Activated CD4-positive, alpha-beta T cell treated with anti-CD3 and anti-CD28 coated beads, Interleukin-2, amount 50 U/mL, for 4 hours (primary cell): ENCODE data around the gene TRIM75.
"Not testable (repeated sequence)": the region's sequence is repeated elsewhere in the genome, so short reads cannot be mapped to it uniquely, and the experiment has no call there.

Experiments used
- DNase-seq, 2 experiments: peaks; one replicate each; pipeline ENCODE4 v3.0.0-alpha.2; 2020

Gene TRIM75

DNA sequence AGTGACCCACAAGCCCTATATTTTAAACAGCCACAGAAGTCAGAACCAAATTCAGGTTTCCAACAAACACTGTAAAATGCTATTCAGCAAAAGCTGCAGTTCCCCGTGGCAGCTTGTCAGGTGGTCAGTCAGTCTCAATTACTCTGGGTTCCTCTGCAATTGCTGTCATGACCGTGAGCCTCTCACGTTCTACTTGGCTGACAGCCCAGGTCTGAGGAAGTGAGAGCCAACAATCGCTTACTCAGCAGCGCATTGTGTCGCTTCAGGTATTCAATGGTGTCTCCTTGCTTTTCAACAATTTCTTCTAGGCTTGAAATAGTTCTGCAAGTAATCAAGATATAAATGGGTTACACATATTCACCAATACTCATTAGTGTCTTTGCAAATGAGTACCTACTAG lies 25.8 kb downstream of the TRIM75 start:
- no peak for DNase-seq

DNA sequence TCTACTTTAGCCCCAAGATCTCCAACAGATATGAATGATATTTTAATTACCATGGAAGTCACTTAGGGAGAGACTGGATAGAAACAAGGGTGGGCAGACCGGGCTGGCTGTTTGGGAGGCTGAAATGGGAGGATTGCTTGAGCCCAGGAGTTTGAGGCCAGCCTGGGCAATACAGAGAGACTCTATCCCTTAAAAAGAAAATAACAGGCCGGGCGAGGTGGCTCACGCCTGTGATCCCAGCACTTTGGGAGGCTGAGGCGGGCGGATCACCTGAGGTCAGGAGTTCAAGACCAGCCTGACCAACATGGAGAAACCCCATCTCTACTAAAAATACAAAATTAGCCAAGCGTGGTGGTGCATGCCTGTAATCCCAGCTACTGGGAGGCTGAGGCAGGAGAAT lies 31.1 kb downstream of the TRIM75 start:
- DNase-seq: not testable (repeated sequence)

DNA sequence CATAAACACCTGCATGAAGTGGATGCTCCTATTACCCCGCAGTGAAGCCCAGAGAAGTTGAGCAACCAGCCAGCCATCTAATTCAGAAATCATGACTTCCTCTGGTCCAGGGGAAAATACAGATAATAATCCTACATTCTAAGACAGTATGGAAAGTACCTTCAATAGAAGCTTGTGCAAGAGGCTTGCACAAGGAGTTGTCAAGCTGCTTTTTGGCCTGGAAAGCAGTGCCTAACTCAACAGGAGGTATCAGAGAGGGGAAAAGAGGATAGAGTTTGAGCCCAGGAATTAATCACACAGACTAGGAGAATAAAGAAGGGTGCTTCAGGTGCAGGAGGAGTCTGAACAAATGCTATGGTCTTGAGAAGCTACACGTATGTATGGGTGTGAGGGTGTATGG lies 32.3 kb downstream of the TRIM75 start:
- DNase-seq: no peak

DNA sequence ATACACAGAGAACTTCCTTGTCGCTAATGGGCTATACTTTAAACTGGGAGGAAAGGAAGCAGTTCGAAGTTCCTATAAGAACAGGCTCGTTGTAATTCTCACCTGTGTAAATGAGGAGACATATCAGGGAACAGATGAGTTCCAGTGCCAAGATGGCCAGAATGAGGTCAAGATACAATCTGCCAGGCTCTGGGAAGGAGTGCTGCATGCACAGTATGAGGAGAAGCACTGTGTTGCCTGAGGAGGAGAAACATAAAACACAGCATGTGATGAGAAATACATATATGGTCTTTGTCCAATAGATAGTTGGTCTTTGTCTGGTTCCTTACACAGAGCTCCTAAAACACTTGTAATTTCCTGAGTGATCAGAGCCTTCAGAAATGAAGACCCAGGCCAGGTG lies 34.7 kb downstream of the TRIM75 start:
- no peak for DNase-seq

DNA sequence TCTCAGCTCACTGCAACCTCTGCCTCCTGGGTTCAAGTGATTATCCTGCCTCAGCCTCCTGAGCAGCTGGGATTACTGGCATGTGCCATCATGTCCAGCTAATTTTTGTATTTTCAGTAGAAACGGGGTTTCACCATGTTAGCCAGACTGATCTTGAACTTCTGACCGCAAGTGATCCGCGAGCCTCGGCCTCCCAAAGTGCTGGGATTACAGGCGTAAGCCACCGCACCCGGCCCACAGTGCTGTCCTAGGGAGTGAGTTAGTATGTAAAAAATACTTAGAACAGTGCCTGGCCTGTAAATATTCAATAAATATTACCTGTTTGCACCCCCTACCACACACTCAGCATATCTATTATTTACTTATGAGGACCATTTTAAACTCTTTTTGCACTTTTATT lies 38.5 kb downstream of the TRIM75 start:
- not testable (repeated sequence) for DNase-seq

DNA sequence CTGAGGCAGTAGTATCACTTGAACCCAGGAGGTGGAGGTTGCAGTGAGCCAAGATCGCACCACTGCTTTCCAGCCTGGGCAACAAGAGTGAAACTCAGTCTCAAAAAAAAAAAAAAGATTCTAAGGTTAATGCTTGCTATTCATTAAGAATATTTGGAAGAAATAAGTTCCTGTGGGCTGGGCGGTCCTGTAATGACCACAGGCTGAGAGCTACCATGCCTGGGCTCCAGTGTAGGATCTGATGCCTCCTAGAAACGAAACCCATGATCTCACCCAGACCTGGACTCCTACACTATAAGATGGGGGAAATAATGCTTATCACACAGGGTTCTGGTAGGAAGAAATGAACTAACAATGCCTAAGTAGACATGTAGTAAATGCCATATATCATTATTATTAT lies 41.2 kb downstream of the TRIM75 start:
- no peak for DNase-seq

DNA sequence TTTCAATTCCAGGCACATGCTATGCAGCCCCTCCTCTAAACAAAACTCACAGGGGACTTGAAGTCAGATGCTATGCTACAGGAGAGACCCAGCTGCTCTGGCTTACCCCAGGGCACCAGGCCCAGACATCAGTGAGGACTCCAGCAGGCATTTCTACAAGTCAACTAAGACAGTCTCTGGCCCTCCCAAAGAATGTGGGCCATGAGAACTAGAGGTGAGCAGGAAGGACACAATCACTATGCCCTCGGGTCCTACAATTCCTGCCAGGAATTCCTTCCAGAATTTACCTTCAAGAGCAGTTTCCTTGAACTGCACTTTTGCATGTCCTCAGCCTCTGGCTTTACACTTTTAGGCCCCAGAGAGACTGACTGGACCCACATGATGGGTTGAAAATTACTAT lies 41.6 kb downstream of the TRIM75 start:
- no peak for DNase-seq

DNA sequence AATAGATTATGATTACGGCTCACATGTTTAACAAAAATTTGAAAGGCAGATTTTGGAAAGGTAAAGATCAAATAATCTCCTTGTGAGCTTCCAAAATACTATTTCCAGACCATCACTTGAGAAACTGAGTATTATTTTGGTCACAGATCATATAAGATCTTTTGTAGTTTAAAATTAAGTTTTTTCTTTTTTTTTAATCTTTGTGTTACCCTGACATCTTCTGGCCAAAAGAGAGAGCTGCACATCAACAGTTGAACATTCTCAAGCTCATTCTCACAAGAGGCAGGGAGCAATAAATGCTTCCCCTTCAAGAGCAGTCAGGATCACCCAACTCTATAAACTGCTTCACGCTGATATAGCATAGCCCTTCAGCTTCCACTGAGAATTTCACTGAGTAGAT lies 43.1 kb downstream of the TRIM75 start:
- DNase-seq: no peak

DNA sequence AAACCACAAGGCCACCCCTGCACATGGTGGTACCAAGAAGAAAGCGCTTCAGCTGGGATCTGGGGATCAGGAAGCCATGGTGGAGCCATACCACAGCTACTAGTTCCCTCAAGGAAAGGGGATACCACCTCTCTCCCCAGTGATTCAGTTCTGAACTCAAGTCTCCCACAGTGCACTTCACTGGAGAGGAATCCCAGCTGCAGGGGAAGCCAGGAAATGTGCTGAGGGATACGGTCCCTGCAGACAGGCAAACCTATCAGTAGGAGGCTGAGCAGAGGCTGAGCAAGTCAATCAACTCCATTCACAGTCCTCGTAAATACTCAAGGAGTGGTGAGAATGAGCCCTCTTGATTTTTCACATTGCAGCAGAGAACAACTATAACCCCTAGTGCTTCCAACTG lies 48.0 kb downstream of the TRIM75 start:
- DNase-seq: no peak

DNA sequence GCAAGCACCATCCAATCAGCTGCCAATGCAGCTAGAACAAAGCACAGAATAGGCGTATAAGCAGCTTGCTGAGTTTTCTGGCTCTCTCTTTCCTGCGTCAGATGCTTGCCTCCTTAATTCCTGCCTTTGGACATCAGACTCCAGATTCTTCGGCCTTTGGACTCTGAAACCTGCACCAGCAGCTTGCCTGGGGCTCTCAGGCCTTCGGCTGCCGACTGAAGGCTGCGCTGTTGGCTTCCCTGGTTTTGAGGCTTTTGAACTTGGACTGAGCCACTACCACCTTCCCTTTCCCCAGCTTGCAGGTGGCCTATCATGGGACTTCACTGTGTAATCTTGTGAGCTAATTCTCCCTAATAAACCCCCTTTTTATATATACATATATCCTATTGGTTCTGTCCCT lies 52.9 kb downstream of the TRIM75 start:
- DNase-seq: no peak
